ENCODE data around the gene TNFSF9.

TNFSF9 gene, protein sequence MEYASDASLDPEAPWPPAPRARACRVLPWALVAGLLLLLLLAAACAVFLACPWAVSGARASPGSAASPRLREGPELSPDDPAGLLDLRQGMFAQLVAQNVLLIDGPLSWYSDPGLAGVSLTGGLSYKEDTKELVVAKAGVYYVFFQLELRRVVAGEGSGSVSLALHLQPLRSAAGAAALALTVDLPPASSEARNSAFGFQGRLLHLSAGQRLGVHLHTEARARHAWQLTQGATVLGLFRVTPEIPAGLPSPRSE

DNA sequence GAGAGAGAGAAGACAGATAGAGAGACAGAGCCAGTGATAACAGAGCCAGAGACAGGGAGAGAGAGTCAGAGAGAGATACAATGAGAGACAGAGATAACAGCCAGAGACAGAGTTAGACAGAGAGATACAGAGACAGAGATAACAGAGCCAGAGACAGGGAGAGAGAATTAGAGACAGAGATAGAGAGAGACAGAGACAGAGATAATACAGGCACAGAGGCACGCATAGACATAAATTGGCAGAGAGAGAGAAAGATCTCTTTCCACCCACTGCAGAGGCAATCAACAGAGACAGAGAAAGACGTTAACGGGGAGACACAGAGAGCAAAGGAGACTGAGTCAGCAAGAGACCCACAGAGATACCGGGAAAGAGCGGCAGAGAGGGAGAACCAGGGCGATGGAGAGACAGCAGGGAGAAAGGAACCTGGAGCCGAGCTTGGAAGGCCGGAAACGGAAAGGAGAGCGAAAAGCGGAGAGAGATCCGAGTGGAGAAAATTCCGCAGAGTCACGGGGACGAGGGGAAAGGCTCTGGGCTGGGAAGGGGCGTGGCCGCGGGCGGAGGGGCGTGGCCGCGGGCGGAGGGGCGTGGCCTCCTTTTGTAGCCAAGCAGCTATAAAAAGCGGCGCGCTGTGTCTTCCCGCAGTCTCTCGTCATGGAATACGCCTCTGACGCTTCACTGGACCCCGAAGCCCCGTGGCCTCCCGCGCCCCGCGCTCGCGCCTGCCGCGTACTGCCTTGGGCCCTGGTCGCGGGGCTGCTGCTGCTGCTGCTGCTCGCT is at the start of gene TNFSF9:
TSS of gene TNFSF9 (plus strand) at position 641 of the 777 bp plus-strand sequence. CDS start at position 652, 11 bp downstream.
- peak; percentile 16 for DNase-seq (ENCODE audit: low read depth, low spot score)
- H3K27ac ChIP-seq, result peak within 1 kb of the TSS; percentile 58

DNA sequence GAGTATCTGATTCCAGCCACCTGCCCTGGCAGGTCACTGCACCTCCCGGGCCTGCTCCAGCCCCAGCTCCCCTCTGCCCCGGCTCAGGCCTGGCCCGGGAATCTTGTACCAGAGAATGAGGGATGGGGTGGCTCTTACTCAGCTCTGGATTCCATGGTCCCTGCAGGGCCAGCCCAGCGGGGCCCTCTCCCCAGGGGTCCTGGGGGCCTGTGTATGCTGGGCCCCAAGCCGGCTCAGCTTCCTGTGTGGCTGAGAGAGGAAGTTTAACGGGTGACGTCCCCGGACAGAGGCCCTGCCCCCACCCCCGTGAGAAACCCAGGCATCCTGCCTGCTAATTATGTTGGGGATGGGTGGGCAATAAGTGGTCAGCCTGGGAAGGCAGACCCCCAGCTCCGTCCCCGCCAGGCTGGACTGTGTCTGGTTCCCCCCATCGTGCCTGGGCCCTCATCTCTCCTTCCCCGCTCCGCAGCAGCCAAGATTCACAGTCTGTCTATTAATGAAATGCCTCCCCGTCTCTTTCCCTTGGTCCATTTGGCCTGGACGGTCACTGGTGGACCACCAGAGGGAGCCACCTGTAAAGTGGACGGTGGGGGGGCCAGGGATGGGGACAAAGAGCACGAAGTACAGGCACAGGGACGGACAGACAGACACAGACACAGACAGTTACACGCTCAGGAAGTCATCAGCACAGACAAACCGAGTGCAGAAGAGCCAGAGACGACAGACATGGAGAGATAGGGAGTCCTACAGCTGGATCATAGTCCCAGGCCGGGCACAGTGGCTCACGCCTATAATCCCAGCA is 49.1 kb upstream of the TNFSF9 start, which contains the start of gene DENND1C:
TSS of gene DENND1C (minus strand) at position 247 of the 802 bp plus-strand sequence. CDS start at position 155, 92 bp downstream.
- no peak within 1 kb of the TSS for H3K27ac ChIP-seq

DNA sequence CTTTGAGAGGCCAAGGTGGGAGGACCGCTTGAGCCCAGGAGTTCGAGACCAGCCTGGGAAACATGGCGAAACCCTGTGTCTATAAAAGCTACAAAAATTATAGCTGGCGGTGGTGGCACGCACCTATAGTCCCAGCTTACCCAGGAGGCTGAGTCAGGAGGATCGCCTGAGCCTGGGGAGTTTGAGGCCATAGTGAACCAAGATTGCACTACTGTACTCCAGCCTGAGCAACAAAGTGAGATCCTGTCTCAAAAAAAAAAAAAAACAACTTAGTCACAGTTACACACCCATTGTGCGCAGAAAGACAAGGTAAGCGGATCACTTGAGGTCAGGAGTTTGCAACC is 48.5 kb upstream of the TNFSF9 start:
- DNase-seq (ENCODE audit: low read depth, low spot score), result no peak
- no peak overlapping the region for H3K27ac ChIP-seq

More for the DNA sequence above, 49.1 kb upstream of the TNFSF9 start, which contains the start of gene DENND1C:
- DNase-seq (ENCODE audit: low read depth, low spot score), result no peak

DNA sequence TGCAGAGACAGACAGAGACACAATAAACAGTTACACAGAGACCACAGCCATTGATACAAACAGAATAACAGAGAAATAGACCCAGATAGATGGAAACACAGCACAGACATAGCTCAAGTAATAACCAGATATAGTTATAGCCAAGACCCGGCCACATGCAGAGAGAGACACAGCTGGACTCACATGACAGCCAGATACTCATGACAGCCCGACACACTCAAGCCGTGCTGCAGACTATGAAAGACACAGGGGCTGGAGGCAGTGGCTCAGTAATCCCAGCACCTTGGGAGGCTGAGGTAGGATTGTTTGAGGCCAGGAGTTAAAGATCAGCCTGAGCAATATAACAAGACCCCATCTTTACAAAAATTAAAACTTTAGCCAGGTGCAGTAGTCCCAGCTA is 47.6 kb upstream of the TNFSF9 start:
- no peak for DNase-seq (ENCODE audit: low read depth, low spot score)

DNA sequence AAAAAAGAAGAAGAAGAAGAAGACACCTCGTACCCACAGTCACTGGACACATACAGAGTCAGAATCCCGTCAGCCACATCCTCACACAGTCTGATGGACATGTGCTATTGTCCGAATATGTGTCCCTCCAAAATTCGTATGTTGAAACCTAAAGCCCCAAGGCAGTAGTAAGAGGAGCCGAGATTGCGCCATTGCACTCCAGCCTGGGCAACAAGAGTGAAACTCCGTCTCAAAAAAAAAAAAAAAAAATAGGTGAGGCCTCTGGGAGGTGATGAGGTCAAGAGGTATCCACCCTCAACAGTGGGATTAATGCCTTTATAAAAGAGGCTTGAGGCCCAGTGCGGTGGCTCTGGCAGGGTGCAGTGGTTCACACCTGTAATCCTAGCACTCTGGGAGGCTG is 46.6 kb upstream of the TNFSF9 start:
- DNase-seq (ENCODE audit: low read depth, low spot score), result no peak
- no peak overlapping the region for H3K27ac ChIP-seq

More for the DNA sequence above, 47.6 kb upstream of the TNFSF9 start:
- H3K27ac ChIP-seq, result no peak overlapping the region

DNA sequence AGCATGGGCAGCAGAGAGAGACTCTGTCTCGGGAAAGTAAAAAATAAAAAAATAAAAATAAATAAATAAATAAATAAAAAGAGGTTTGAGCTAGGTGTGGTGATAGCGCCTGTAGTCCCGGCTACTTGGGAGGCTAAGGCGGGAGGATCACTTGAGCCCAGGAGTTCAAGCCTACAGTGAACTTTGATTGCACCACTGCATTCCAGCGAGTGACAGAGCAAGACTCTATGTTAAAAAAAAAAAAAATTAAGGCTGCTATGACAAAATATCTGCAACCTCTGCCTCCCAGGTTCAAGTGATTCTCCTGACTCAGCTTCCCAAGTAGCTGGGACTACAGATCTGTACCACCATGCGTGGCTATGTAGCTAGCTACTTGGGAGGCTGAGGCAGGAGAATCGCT is 46.0 kb upstream of the TNFSF9 start:
- H3K27ac ChIP-seq, result no peak overlapping the region
- no peak for DNase-seq (ENCODE audit: low read depth, low spot score)

DNA sequence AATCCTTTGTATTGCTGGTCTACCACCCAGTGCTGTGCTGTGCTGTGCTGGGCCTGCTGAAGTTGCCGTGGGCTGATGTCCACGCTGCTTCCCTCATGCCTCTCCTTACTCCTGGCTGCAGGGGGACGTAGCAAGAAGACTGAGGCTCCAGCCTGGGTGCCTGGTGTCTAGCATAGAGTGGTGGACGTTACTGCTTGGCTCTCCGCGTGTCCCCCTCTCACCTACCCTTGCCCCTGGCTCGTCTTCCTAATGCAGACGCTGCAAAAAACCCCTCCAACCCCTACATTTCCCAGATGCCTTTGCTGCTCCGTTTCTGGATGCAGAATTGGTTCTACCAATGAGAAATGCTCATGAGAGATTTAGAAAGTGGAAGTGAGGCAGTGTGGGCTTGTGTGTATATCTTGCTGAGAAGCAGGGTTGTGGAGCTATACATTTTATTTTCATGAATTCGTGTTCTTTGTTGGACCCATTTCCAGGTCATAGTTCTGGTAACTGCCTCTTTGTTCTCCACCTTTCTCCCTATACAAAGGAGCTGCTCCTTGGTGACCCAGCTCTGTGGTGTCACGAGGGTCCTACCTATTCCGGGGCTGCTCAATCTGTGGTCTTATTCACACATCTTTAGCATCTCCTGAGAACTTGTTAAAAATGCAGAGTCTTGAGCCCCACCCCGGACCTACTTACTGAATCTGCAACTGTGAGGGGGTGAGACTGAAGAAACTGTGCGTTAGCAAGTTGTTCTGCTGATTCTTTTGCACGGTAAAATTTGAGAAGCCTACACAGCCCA is 41.4 kb upstream of the TNFSF9 start:
- no peak overlapping the region for H3K27ac ChIP-seq

DNA sequence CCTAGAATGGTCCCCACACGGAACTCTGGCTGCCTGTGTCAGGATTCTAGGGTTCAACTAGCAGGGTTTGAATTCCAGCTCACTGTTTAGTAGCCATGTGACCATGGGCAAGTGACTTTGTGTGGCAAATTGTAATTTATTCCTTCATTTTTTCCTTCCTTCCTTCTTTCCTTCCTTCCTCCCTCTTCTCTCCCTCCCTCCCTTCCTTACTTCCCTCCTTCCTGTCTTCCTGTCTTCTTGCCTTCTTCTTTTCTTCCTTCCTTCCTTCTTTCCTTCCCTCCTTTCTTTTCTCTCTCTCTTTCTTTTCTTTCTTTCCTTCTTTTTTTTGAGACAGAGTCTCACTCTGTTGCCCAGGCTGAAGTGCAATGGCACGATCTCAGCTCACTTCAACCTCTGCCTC is 40.7 kb upstream of the TNFSF9 start:
- H3K27ac ChIP-seq, result no peak overlapping the region
- DNase-seq (ENCODE audit: low read depth, low spot score), result no peak

More for the DNA sequence above, 41.4 kb upstream of the TNFSF9 start:
- no peak for DNase-seq (ENCODE audit: low read depth, low spot score)

DNA sequence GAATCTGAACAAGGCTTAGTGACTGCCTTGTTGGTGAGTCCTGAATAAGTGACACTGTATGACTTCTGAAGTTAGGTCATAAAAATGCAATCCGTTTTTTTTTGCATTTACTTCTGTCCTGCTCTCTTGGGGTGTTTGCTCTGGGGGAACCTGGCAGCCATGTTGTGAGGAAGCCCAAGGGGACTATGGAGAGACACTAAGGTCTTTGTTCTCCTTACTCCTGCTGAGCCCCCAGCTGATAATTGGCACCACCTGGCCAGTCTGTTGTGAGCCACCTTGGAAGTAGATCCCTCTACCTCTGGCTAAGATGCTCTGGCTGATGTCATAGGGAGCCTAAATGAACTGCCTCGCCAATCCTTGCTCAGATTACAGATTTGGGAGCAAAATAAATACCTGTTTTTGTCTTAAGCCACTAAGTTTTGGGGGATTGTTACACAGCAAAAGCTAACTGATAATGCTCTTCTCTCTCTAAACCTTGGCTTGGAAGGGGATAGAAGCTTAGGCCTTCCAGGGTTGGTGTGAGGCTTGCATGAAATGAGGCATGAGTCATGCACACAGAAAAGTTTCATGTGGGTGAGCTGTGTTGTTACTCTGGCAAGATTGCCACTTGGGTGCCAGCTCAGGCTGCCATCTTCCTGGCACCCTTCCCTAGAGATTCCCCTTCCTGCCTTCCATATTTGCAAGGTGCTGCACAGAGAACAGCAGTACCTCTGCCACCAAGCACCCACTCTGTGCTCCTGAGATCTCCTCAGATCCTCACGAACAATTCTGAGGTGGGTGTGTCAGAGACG is 38.8 kb upstream of the TNFSF9 start:
- no peak overlapping the region for H3K27ac ChIP-seq
- DNase-seq (ENCODE audit: low read depth, low spot score), result no peak

DNA sequence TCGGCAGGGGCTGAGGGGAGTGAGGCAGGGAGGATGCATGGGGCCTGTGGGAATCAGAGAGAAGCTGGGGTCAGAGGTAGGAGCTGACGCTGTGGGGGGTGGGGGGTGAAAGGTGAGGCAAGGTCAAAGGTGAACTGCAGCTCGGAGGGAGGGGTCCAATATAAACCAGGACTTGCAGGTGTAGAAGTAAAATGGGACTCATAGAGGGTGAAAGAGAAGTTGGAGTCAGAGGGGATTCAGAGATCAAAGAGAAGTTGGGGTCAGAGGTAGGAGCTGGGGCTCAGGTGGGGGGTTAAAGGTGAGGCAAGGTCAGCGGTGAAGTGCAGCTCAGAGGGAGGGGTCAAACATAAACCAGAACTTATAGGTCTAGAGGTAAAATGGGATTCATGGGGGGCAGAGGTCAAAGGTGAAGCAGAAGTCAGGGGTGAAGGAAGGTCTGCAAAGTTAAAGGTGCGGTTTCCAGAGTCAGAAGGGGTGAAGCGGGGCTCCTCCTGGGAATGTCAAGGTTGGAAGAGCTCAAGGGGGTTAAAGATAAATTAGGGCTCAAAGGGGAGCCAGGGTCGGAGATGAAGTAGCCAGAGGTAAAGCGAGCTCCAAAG is 36.3 kb upstream of the TNFSF9 start:
- no peak for DNase-seq (ENCODE audit: low read depth, low spot score)

DNA sequence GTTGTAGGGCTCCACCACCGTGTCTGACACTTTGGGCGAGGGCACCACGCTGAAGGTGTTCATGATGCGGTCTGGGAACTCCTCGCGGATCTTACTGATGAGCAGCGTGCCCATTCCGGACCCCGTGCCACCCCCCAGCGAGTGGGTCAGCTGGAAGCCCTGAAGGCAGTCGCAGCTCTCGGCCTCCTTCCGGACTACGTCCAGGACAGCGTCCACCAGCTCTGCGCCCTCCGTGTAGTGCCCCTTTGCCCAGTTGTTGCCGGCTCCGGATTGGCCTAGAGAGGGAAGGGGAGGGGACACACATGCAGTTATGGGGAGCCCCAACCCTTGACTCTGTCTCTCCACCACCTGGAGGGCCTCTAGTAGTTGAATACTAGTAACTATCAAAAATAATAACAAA is 34.9 kb upstream of the TNFSF9 start:
- DNase-seq (ENCODE audit: low read depth, low spot score), result no peak
- H3K27ac ChIP-seq, result no peak overlapping the region

More for the DNA sequence above, 36.3 kb upstream of the TNFSF9 start:
- H3K27ac ChIP-seq, result no peak overlapping the region

DNA sequence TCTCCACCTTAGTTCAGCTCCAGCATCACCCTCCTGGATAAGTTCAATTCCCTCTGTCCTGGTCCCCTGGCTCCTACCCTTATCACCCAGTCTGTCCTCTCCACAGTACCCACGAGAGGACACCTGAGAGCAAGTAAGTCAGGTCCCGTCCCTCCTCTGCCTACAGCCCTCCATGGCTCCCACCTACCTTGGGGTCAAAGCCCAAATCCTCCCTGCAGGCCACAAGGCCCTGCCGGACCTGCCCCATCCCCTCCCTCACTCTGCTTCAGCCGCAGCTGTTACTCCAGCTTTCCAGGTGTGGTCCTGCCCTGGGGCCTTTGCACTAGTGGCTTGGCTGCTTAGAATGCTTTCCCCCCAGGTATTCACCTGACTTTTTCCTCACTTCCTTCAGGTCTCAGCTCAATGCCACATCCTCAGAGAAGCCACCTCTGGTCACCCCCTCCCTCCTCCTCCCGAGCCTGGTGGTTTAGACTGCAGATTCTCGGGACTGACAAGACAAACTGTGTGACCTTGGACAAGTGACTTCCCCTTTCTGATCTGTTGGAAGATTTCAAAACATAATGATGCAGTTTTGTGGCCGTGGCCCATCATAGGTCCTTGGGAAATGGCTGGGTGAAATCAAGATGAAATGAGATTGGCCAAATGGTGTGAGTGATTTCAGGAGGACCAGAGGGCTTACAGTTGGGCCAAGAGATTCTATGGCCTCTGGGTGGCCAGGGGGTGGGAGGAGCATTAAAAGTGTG is 32.4 kb upstream of the TNFSF9 start:
- H3K27ac ChIP-seq, result no peak overlapping the region
- no peak for DNase-seq (ENCODE audit: low read depth, low spot score)

DNA sequence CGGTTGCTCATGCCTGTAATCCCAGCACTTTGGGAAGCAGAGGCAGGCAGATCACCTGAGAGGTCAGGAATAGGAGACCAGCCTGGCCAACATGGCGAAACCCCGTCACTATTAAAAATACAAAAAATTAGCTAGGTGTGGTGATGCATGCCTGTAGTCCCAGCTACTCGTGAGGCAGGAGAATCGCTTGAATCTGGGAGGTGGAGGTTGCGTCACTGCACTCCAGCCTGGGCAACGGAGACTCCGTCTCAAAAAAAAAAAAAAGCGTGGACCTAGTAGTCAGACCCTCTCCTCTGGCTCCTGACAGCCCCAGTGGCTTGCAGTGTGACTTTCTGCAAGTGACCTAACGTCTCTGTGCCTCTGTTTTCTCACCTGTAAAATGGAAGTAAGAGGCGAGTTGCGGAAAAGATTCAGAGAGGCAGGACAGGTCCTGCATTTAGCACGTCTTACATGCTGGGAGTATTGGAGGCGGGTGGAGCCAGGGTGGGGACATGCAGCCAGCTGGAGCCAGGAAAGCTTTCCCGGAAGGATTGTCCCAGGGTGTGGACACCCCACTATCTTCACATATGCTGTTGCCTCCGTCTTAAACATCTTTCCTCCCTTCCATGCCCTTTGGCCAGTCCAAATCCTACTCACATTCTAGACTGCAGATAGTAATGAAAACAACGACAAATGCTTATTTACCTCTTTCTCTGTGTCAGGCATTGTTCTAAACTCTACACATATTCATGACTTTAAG is 31.6 kb upstream of the TNFSF9 start:
- no peak for DNase-seq (ENCODE audit: low read depth, low spot score)
- H3K27ac ChIP-seq, result no peak overlapping the region

DNA sequence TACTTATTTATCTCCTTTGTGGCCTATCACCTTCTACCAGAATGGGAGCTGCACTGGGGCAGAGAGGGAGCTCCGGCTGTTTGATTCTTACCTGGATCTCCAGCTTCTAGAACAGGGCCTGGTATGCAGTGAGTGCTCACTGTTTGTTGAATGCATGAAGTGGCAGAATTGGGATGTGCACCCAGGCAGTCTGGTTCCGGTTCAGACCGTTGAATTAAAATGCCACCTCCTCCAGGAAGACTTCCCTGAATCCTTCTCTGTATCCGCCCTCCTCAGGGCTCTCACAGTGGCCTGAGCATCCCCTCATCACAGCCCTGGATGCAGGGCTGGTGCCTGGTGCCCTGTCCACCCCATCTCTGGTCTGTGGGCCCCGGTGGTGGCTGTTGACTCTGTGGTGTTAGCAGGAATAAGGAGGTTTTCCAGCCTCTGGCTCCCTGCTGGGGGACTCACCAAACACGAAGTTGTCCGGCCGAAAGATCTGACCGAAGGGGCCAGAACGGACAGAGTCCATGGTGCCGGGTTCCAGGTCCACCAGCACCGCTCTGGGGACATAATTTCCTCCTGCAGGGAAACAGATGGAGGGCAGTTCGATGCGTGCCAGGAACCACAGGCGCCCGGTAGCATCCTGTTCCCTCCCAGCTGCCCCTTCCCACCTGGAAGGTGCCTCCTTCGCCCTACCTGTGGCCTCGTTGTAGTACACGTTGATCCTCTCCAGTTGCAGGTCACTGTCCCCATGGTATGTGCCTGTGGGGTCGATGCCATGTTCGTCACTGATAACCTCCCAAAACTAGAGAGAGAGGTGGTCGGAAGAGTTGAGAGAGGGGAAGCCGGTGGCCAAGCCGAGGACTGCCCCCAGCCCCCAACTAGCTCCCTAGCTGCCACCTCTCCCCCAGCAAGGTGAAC is 29.7 kb upstream of the TNFSF9 start:
- DNase-seq (ENCODE audit: low read depth, low spot score), result no peak
- no peak overlapping the region for H3K27ac ChIP-seq

DNA sequence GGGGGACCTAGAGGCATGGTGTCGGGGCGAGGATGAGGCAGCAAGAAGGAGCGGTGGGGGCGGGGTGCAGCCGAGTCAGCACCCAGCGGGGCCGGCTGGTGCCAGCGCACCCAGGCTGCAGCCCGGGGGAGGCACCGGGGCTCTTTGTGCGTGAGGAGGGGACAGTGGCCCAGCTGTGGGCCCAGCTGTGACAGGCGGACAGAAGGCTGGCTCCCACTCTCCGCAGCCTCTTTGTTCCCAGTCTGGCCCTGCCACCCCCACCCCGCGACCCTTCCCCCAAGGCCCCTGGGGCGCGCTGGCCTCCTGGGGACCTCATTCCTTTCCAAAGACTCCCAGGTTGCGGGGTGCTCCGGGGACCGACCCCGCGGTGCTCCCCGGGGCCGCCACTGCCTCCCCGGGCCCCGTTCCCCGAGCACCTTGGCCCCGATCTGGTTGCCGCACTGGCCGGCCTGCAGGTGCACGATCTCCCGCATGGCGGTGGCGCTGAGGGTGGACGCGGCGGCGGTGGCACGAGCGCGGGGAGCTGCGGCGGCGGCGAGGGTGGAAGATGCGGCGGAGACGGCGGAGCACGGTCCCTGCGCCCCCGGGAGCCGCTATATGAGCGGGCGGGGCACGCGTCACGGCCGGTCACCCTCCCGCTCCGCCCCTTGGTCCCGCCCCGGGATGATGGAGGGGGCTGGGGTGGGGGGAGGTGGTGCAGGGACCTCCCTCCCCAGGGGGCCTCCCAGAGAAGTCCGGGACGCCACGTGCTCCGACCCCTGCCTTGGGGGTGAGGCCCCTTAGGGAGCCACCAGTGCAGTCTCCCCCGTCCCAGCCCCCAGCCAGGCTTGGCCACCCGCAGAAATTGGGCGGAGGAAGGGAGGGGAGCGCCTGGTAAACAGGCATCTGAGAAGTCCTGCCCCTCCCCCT is 28.8 kb upstream of the TNFSF9 start, which contains the start of gene TUBB4A:
TSS of gene TUBB4A (minus strand) at position 570 of the 909 bp plus-strand sequence. CDS start at position 473, 97 bp downstream.
- H3K27ac ChIP-seq, result no peak within 1 kb of the TSS
- DNase-seq (ENCODE audit: low read depth, low spot score), result no peak

All from epithelial cell of prostate (primary cell).